DND-41 (cell line): ENCODE data around the gene GTF2H4.
"Not testable (repeated sequence)": the region's sequence is repeated elsewhere in the genome, so short reads cannot be mapped to it uniquely, and the experiment has no call there.

Source experiments
- ATAC-seq: fragments of 200-7000 bp; cut with Tn5 transposase; 3 replicates; pipeline ENCODE4 v1.9.1; 2021; ENCODE audit warnings: low read depth; ENCODE audit not compliant: insufficient read depth
- DNase-seq: peaks from one replicate; pipeline ENCODE4 v3.0.0-alpha.2; 2020
- H2AFZ ChIP-seq: 2 replicates; pipeline ENCODE4 v1.6.0; 2012; ENCODE audit warnings: low read depth, low read length
- H3K27ac ChIP-seq: 2 replicates; pipeline ENCODE4 v1.5.1; 2012; ENCODE audit warnings: low read length, inconsistent platforms
- H3K27me3 ChIP-seq: fragments of 200-600 bp; sonication (generic); 2 replicates; pipeline ENCODE4 v1.6.0; 2012; ENCODE audit warnings: low read length, mild to moderate bottlenecking, inconsistent platforms; ENCODE audit not compliant: insufficient read depth, poor library complexity
- H3K36me3 ChIP-seq: 2 replicates; pipeline ENCODE4 v1.5.1; 2012; ENCODE audit warnings: low read length, inconsistent platforms; ENCODE audit not compliant: insufficient read depth
- H3K4me1 ChIP-seq: 2 replicates; pipeline ENCODE4 v1.5.1; 2012; ENCODE audit warnings: mild to moderate bottlenecking, low read length; ENCODE audit not compliant: insufficient read depth
- H3K4me2 ChIP-seq: 2 replicates; pipeline ENCODE4 v1.6.0; 2012; ENCODE audit warnings: mild to moderate bottlenecking, moderate library complexity, low read length, inconsistent platforms; ENCODE audit not compliant: insufficient read depth
- H3K4me3 ChIP-seq, 2 experiments: fragments of 200-600 bp in 1 of 2; shearing (Covaris generic) in 1 of 2; 2 replicates each; pipeline ENCODE4 v1.5.1; 2012 to 2016; ENCODE audit warnings: inconsistent platforms in 2 of 2, low read length in 2 of 2, mild to moderate bottlenecking in 2 of 2, low read depth in 1 of 2, moderate library complexity in 1 of 2
- H3K79me2 ChIP-seq: 2 replicates; pipeline ENCODE4 v1.6.0; 2012; ENCODE audit warnings: low read length, inconsistent platforms; ENCODE audit not compliant: insufficient read depth
- H3K9ac ChIP-seq: 2 replicates; pipeline ENCODE4 v1.6.0; 2012; ENCODE audit warnings: low read depth, mild to moderate bottlenecking, inconsistent platforms, low read length, moderate library complexity
- H3K9me3 ChIP-seq: 2 replicates; pipeline ENCODE4 v1.5.1; 2012; ENCODE audit warnings: low read length, moderate library complexity, mild to moderate bottlenecking, inconsistent platforms; ENCODE audit not compliant: insufficient read depth, severe bottlenecking
- H4K20me1 ChIP-seq: 2 replicates; pipeline ENCODE4 v1.6.0; 2012; ENCODE audit warnings: low read length; ENCODE audit not compliant: insufficient read depth
- EZH2 ChIP-seq: IDR thresholded peaks from 3 replicates; pipeline ENCODE4 v1.6.1; 2012; ENCODE audit warnings: borderline replicate concordance, low read depth, mild to moderate bottlenecking, moderate library complexity, low read length, inconsistent platforms; ENCODE audit not compliant: severe bottlenecking
- TF ChIP-seq, protein P1 (sequence below): IDR thresholded peaks from 2 replicates; pipeline ENCODE4 v1.5.1; 2012; ENCODE audit warnings: borderline replicate concordance, low read length, moderate library complexity, mild to moderate bottlenecking; ENCODE audit not compliant: poor library complexity, severe bottlenecking; ENCODE audit errors: extremely low read depth

GTF2H4 gene

DNA sequence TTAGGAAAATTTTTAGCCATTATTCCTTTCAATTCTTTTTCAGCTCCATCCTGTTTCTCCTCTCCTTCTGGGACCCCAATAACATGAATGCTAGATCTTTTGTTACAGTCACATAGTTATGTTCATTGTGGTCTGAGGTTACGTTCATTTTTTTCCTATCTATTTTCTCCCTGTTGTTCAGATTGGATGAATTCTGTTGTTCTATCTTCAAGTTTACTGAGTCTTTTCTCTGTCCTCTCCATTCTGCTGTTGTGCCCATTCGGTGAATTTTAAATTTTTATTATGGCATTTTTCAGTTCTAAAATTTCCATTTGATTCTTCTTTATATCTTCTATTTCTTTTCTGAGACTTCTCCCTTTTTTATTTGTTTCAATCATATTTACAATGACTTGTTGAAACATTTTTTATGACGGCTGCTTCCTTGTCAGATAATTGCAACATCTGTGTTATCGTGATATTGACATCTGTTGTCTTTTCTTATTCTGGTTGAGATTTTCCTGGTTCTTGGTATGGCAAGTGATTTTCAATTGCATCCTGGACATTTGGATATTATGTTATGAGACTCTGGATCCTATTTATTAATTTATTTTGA, 36.3 kb upstream of the GTF2H4 start:
- no peak overlapping the region for H3K4me2 ChIP-seq
- H2AFZ ChIP-seq, result no peak overlapping the region
- peaks cover 18% of the 10 kb centered on the region for H3K4me1 ChIP-seq
- no peak for DNase-seq
- no peak overlapping the region; a peak in 1 of 4 replicates for H3K4me3 ChIP-seq
- no peak overlapping the region for H3K9ac ChIP-seq
- no peaks in the 10 kb centered on the region for H3K79me2 ChIP-seq
- TF ChIP-seq EZH2, result no peak
- TF ChIP-seq, protein P1, sequence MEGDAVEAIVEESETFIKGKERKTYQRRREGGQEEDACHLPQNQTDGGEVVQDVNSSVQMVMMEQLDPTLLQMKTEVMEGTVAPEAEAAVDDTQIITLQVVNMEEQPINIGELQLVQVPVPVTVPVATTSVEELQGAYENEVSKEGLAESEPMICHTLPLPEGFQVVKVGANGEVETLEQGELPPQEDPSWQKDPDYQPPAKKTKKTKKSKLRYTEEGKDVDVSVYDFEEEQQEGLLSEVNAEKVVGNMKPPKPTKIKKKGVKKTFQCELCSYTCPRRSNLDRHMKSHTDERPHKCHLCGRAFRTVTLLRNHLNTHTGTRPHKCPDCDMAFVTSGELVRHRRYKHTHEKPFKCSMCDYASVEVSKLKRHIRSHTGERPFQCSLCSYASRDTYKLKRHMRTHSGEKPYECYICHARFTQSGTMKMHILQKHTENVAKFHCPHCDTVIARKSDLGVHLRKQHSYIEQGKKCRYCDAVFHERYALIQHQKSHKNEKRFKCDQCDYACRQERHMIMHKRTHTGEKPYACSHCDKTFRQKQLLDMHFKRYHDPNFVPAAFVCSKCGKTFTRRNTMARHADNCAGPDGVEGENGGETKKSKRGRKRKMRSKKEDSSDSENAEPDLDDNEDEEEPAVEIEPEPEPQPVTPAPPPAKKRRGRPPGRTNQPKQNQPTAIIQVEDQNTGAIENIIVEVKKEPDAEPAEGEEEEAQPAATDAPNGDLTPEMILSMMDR, result no peak
- H3K27ac ChIP-seq, result peak overlapping the region; percentile 72
- ATAC-seq, result no peak
- H3K9me3 ChIP-seq, result peaks cover 46% of the 10 kb centered on the region
- H3K36me3 ChIP-seq, result no peaks in the 10 kb centered on the region
- H4K20me1 ChIP-seq, result no peaks in the 10 kb centered on the region
- H3K27me3 ChIP-seq, result no peaks in the 10 kb centered on the region

DNA sequence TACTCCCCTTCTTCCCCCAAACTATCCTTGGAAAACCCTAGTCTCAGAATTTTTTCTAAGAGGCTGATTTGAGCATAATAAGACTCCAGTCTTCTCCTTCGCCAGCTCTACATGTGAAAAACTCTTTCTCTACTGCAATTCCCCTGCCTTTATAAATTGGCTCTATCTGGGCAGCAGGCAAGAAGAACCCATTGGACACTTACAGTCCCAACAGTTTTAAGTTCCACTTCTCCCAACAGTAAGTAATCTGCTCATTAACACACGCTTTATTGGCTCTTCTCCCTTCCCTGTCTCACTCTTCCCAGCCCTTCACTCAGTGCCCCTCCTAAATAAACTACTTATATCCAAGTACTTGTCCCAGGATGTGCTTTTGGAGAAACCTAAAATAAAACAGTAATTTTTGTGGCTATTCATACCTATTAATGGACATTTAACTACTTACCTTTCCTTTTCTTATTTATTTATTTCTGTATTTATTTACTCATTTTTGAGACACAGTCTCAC, 34.8 kb upstream of the GTF2H4 start:
- no peak overlapping the region for H2AFZ ChIP-seq
- H3K4me2 ChIP-seq, result no peak overlapping the region
- no peak overlapping the region; the same call in 1 of the 2 replicates for H3K27ac ChIP-seq
- no peaks in the 10 kb centered on the region for H3K27me3 ChIP-seq
- TF ChIP-seq, protein P1, result no peak
- TF ChIP-seq EZH2, result no peak
- no peak overlapping the region for H3K4me3 ChIP-seq
- ATAC-seq, result no peak
- peaks cover 44% of the 10 kb centered on the region for H3K9me3 ChIP-seq
- H3K4me1 ChIP-seq, result peaks cover 32% of the 10 kb centered on the region
- H3K36me3 ChIP-seq, result no peaks in the 10 kb centered on the region
- no peak overlapping the region for H3K9ac ChIP-seq
- no peaks in the 10 kb centered on the region for H4K20me1 ChIP-seq
- DNase-seq, result no peak
- H3K79me2 ChIP-seq, result no peaks in the 10 kb centered on the region

DNA sequence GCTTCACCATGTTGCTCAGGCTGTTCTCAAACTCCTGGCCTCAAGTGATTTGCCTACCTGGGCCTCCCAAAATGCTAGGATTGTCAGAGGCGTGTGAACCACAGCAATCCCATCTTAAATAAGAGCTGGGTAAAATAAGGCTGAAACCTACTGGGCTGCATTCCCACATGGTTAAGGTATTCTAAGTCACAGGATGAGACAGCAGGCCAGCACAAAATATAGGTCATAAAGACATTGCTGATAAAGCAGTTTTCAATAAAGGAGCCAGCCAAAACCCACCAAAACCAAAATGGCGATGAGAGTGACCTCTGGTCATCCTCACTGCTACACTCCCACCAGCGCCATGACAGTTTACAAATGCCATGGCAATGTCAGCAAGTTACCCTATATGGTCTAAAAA, 34.2 kb upstream of the GTF2H4 start:
- not testable (repeated sequence) for H3K27me3 ChIP-seq, DNase-seq, H2AFZ ChIP-seq, ATAC-seq, H3K79me2 ChIP-seq, H3K4me3 ChIP-seq, H4K20me1 ChIP-seq, H3K36me3 ChIP-seq, H3K9ac ChIP-seq, H3K4me2 ChIP-seq, H3K27ac ChIP-seq
- Histone ChIP-seq H3K4me1 (peaks cover 32% of the 10 kb centered on the region), H3K9me3 (peaks cover 39% of the 10 kb centered on the region)

DNA sequence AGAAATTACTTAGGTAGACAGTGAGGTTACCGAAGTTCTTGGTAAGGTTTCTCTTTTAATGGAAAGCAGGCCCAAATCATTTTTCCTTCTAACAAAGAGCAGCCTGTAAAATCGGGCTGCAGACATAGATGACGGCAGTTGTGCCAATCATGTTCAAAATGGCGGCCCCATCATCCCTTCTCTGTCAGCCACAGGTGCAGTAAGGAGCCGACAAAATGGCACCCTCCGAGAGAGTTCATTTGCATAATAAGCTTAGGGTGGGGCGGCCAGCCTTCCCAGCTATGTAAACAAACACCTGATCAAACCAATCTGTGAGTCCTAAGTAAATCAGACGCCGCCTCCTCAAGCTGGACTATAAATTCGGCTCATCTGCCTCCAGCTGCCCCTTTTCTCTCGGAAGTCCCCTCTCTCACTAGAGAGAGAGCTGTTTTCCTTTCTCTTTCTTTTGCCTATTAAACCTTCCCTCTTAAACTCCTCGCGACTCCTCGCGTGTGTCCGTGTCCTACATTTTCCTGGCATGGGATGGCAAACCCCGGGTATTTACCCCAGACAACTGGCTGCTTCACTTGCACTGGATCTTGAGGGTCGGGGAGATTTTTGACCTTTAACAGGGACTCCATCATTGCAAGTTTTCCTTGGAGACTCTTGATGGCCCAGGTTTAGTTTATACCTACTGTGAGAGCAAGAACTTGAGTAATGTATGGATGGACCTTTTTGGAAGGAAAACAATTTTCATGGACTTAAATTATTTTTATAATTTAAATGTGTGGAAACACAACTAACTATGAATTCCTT, 32.6 kb upstream of the GTF2H4 start:
- no peak overlapping the region for H3K4me2 ChIP-seq
- no peaks in the 10 kb centered on the region for H3K27me3 ChIP-seq
- no peak for ATAC-seq
- no peaks in the 10 kb centered on the region for H3K79me2 ChIP-seq
- TF ChIP-seq, protein P1, result no peak
- no peak for TF ChIP-seq EZH2
- H3K4me3 ChIP-seq, result no peak overlapping the region
- peaks cover 25% of the 10 kb centered on the region for H3K9me3 ChIP-seq
- H4K20me1 ChIP-seq, result no peaks in the 10 kb centered on the region
- H3K4me1 ChIP-seq, result peaks cover 31% of the 10 kb centered on the region
- no peaks in the 10 kb centered on the region for H3K36me3 ChIP-seq
- H2AFZ ChIP-seq, result no peak overlapping the region
- H3K27ac ChIP-seq, result no peak overlapping the region
- no peak overlapping the region for H3K9ac ChIP-seq
- DNase-seq, result no peak
